Natural killer cell (primary cell): ENCODE measurements around the gene RDX. TPM values are rescaled to one million over a fixed set of nuclear protein-coding genes. Genes with fewer than 3 reads are reported as not detected.

Source experiments
- ATAC-seq, 3 donors: fragments of 150-1000 bp in 2 of 3; fragments of 200-7000 bp in 1 of 3; cut with Tn5 transposase; 1 replicate in 1 of 3; 2 replicates in 2 of 3; pipeline ENCODE4 v1.10.0; 2021; ENCODE audit warnings: mild to moderate bottlenecking in 2 of 3, moderate library complexity in 2 of 3
- DNase-seq, 2 donors: peaks; one replicate each; pipeline versions ENCODE4 v3.0.0 to v3.0.0-alpha.2; 2013 to 2021; ENCODE audit warnings: mixed read lengths in 1 of 2
- H3K27ac ChIP-seq: one replicate; pipeline ENCODE4 v1.5.1; 2013; ENCODE audit warnings: mild to moderate bottlenecking, low read length
- H3K27me3 ChIP-seq: one replicate; pipeline ENCODE4 v1.6.1; 2013; ENCODE audit warnings: low read length; ENCODE audit not compliant: control insufficient read depth, insufficient read depth
- H3K36me3 ChIP-seq: one replicate; pipeline ENCODE4 v1.6.1; 2013; ENCODE audit warnings: low read length; ENCODE audit not compliant: control insufficient read depth, insufficient read depth
- H3K4me1 ChIP-seq: one replicate; pipeline ENCODE4 v1.6.1; 2013; ENCODE audit warnings: low read length; ENCODE audit not compliant: control insufficient read depth, insufficient read depth
- H3K4me3 ChIP-seq: one replicate; pipeline ENCODE4 v1.5.1; 2013; ENCODE audit warnings: low read length
- H3K9me3 ChIP-seq: one replicate; pipeline ENCODE4 v1.6.1; 2013; ENCODE audit warnings: low read length; ENCODE audit not compliant: control insufficient read depth, insufficient read depth
- H3K27ac Mint-ChIP-seq, 2 donors: one replicate each; pipeline ENCODE4 v1.8.0; 2022; ENCODE audit warnings: mild to moderate bottlenecking in 2 of 2, mixed read lengths in 2 of 2, moderate library complexity in 1 of 2
- H3K27me3 Mint-ChIP-seq, 2 donors: one replicate each; pipeline ENCODE4 v1.8.0; 2022; ENCODE audit warnings: low read depth in 2 of 2, mixed read lengths in 2 of 2
- H3K36me3 Mint-ChIP-seq: one replicate; pipeline ENCODE4 v1.8.0; 2022; ENCODE audit warnings: mixed read lengths
- H3K4me1 Mint-ChIP-seq, 2 donors: one replicate each; pipeline ENCODE4 v1.8.0; 2022; ENCODE audit warnings: mixed read lengths in 2 of 2
- H3K4me3 Mint-ChIP-seq: one replicate; pipeline ENCODE4 v1.8.0; 2022; ENCODE audit warnings: mild to moderate bottlenecking, moderate library complexity, mixed read lengths
- H3K9me3 Mint-ChIP-seq, 2 donors: one replicate each; pipeline ENCODE4 v1.8.0; 2022; ENCODE audit warnings: mixed read lengths in 2 of 2
- WGBS: methylation state at CpG from one replicate; pipeline ENCODE4 v1.1.7; 2013; ENCODE audit warnings: missing lambda C conversion rate; ENCODE audit not compliant: insufficient coverage; 5-methylcytosine and 5-hydroxymethylcytosine counted together
- intact Hi-C: fragments of 100-400 bp; cut with micrococcal nuclease; formaldehyde crosslinking; loops from one replicate; pipeline ENCODE4 v1.14.2; 2022
- total RNA-seq, 4 donors: library from RNA; stranded (reverse); fragments of 120-200 nt in 1 of 4; gene quantifications; one replicate each; pipeline versions ENCODE4 v1.2.3 to v1.2.4, GENCODE V29; 2013 to 2022
- TF ChIP-seq, protein P1 (sequence below): fragments of 200-600 bp; IDR thresholded peaks from one replicate; pipeline ENCODE4 v1.8.0; 2022; ENCODE audit warnings: antibody characterized with exemption

RDX gene
- total RNA-seq, 3 donors from 2014 or later (not counting 1 experiment from before 2014, with no cell fraction given): 22.6 to 31.1 (median 25.9) TPM

- H3K27me3 Mint-ChIP-seq: peaks cover 8 to 11% of the 10 kb centered on the region in 2 donors
- H3K4me3 Mint-ChIP-seq: no peak overlapping the region
- Histone ChIP-seq H3K4me1 (no peaks in the 10 kb centered on the region), H3K36me3 (no peaks in the 10 kb centered on the region), H3K4me3 (no peak overlapping the region), H3K27me3 (no peaks in the 10 kb centered on the region), H3K9me3 (no peaks in the 10 kb centered on the region), H3K27ac (no peak overlapping the region)
- ATAC-seq (no peak), DNase-seq (no peak)
- no peak overlapping the region for H3K27ac Mint-ChIP-seq
- no peaks in the 10 kb centered on the region for H3K9me3 Mint-ChIP-seq
- TF ChIP-seq, protein P1, sequence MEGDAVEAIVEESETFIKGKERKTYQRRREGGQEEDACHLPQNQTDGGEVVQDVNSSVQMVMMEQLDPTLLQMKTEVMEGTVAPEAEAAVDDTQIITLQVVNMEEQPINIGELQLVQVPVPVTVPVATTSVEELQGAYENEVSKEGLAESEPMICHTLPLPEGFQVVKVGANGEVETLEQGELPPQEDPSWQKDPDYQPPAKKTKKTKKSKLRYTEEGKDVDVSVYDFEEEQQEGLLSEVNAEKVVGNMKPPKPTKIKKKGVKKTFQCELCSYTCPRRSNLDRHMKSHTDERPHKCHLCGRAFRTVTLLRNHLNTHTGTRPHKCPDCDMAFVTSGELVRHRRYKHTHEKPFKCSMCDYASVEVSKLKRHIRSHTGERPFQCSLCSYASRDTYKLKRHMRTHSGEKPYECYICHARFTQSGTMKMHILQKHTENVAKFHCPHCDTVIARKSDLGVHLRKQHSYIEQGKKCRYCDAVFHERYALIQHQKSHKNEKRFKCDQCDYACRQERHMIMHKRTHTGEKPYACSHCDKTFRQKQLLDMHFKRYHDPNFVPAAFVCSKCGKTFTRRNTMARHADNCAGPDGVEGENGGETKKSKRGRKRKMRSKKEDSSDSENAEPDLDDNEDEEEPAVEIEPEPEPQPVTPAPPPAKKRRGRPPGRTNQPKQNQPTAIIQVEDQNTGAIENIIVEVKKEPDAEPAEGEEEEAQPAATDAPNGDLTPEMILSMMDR: no peak
- intact Hi-C loops: no loop called here
- WGBS: 96% methylated on average over 6 of the region's 6 CpGs
- H3K36me3 Mint-ChIP-seq: no peaks in the 10 kb centered on the region
- H3K4me1 Mint-ChIP-seq: peaks cover 5 to 10% of the 10 kb centered on the region in 2 donors
Measured at GRCh38 chr11:110187731-110188130, 108.7 kb downstream of the RDX start.

DNA sequence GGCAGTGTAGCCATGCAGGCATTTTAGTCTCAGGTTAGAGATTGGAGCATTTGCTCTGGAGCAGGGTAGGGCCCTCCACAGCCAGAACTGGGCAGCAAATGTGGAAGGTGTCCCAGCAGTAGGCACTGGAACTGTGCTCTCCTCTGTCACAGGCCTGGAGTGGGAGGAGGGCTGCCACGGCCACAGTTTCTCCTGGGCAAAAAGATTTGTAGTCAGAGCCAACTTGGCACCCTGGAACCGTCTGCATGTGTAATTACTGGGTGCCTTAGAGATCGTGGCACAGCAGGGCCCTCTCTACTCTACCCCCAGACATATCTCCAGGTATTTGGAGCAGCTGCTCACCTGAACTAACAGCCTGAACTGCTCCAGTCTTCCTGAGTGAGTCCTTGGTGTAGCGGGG, 109.5 kb downstream of the RDX start:
- no peaks in the 10 kb centered on the region for H3K27me3 ChIP-seq
- no peak overlapping the region for H3K27ac ChIP-seq
- TF ChIP-seq, protein P1: no peak
- H3K27ac Mint-ChIP-seq: no peak overlapping the region
- H3K4me3 ChIP-seq: no peak overlapping the region
- no peaks in the 10 kb centered on the region for H3K9me3 ChIP-seq
- H3K4me3 Mint-ChIP-seq: no peak overlapping the region
- no peaks in the 10 kb centered on the region for H3K9me3 Mint-ChIP-seq
- no peak for ATAC-seq
- peaks cover 0 to 2% of the 10 kb centered on the region in 2 donors for H3K4me1 Mint-ChIP-seq
- WGBS: 82% methylated on average over 4 of the region's 4 CpGs
- no peaks in the 10 kb centered on the region for H3K4me1 ChIP-seq
- no peak for DNase-seq
- no peaks in the 10 kb centered on the region for H3K36me3 Mint-ChIP-seq
- no peaks in the 10 kb centered on the region for H3K36me3 ChIP-seq
- H3K27me3 Mint-ChIP-seq: peaks cover 8 to 10% of the 10 kb centered on the region in 2 donors
- intact Hi-C loops: no loop called here

GRCh38 chr11:110186456-110186855, 110.0 kb downstream of the RDX start:
- Mint-ChIP-seq H3K27me3 (peaks cover 8 to 10% of the 10 kb centered on the region in 2 donors), H3K4me1 (no peaks in the 10 kb centered on the region), H3K27ac (no peak overlapping the region), H3K36me3 (no peaks in the 10 kb centered on the region), H3K4me3 (no peak overlapping the region), H3K9me3 (no peaks in the 10 kb centered on the region)
- H3K27me3 ChIP-seq: no peaks in the 10 kb centered on the region
- intact Hi-C loops: no loop called here
- no peaks in the 10 kb centered on the region for H3K36me3 ChIP-seq
- TF ChIP-seq, protein P1: no peak
- ATAC-seq: no peak
- H3K27ac ChIP-seq: no peak overlapping the region
- 87% methylated on average over 5 of the region's 5 CpGs for WGBS
- H3K4me3 ChIP-seq: no peak overlapping the region
- no peaks in the 10 kb centered on the region for H3K9me3 ChIP-seq
- no peaks in the 10 kb centered on the region for H3K4me1 ChIP-seq
- no peak for DNase-seq

GRCh38 chr11:110185599-110185998, 110.8 kb downstream of the RDX start:
- Histone ChIP-seq H3K36me3 (no peaks in the 10 kb centered on the region), H3K27ac (no peak overlapping the region), H3K4me3 (no peak overlapping the region), H3K27me3 (no peaks in the 10 kb centered on the region), H3K9me3 (no peaks in the 10 kb centered on the region), H3K4me1 (no peaks in the 10 kb centered on the region)
- Mint-ChIP-seq H3K36me3 (no peaks in the 10 kb centered on the region), H3K4me3 (no peak overlapping the region), H3K4me1 (no peaks in the 10 kb centered on the region), H3K9me3 (no peaks in the 10 kb centered on the region), H3K27me3 (peaks cover under 1 to 6% of the 10 kb centered on the region in 2 donors), H3K27ac (no peak overlapping the region)
- intact Hi-C loops: no loop called here
- DNase-seq (no peak), ATAC-seq (no peak)
- 86% methylated on average over 6 of the region's 7 CpGs for WGBS
- TF ChIP-seq, protein P1: no peak
